Vagina (tissue), 2 donors: ENCODE measurements around the gene SOX1.

Source experiments
- POLR2A ChIP-seq, 2 donors: fragments of 450-650 bp; IDR thresholded peaks; one replicate each; pipeline ENCODE4 v1.6.1; 2017; ENCODE audit warnings: antibody characterized with exemption in 2 of 2, mild to moderate bottlenecking in 2 of 2, moderate library complexity in 2 of 2
- POLR2AphosphoS5 ChIP-seq, 2 donors: sonication (generic); formaldehyde crosslinking; IDR thresholded peaks; one replicate each; pipeline ENCODE4 v1.9.0; 2017; ENCODE audit warnings: antibody characterized with exemption in 2 of 2, mild to moderate bottlenecking in 2 of 2, low read depth in 1 of 2; ENCODE audit not compliant: insufficient read depth in 1 of 2

DNA sequence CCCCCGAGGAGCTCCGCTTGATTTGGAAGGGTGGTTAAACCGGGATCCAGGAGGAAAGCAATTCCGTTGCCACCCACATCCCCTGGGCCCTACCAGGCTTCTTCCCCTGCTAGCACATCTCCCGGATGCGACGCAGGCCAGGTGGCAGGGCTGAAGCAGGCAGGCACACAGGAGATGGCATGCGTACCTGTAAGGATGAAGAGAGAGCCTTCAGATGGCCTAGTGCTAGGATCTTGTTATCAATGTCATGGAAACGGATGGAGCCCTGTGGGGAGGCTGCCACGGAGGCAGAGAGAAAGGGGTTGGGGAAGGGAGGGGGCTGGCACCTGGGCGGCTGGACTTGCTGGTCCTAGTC is 8.5 kb upstream of the SOX1 start:
- TF ChIP-seq POLR2A (IDR thresholded peaks at IDR 0.05), result no peak
- no peak for TF ChIP-seq POLR2AphosphoS5 (IDR thresholded peaks at IDR 0.05; ENCODE audit: insufficient read depth in 1 of 2, low read depth in 1 of 2)
